Astrocyte of the cerebellum (primary cell): ENCODE data around the gene SPECC1.
"Not testable (repeated sequence)": the region's sequence is repeated elsewhere in the genome, so short reads cannot be mapped to it uniquely, and the experiment has no call there.

Experiments
- DNase-seq: peaks from one replicate; pipeline ENCODE4 v3.0.0-alpha.2; 2011; ENCODE audit warnings: low read depth
- H3K4me3 ChIP-seq: 2 replicates; pipeline ENCODE4 v1.5.1; 2011; ENCODE audit warnings: mild to moderate bottlenecking, low read depth, low read length, moderate library complexity
- CTCF ChIP-seq: IDR thresholded peaks from 2 replicates; pipeline ENCODE4 v1.5.1; 2012; ENCODE audit warnings: low read length, low read depth, moderate library complexity, mild to moderate bottlenecking; ENCODE audit errors: missing control alignments
- in situ Hi-C: cut with HindIII; loops from 2 replicates; pipeline ENCODE4 v1.10.0; 2017; ENCODE audit warnings: low sequenced_read_pairs

The SPECC1 gene

GRCh38 chr17:20033415-20033814, 24.3 kb downstream of the SPECC1 start:
- in situ Hi-C loops = no loop called here
- DNase-seq = no peak
- TF ChIP-seq CTCF = no peak
- H3K4me3 ChIP-seq = no peak overlapping the region

GRCh38 chr17:20035501-20035900, 26.3 kb downstream of the SPECC1 start:
- H3K4me3 ChIP-seq = no peak overlapping the region
- in situ Hi-C loops = no loop called here
- no peak for TF ChIP-seq CTCF

DNA sequence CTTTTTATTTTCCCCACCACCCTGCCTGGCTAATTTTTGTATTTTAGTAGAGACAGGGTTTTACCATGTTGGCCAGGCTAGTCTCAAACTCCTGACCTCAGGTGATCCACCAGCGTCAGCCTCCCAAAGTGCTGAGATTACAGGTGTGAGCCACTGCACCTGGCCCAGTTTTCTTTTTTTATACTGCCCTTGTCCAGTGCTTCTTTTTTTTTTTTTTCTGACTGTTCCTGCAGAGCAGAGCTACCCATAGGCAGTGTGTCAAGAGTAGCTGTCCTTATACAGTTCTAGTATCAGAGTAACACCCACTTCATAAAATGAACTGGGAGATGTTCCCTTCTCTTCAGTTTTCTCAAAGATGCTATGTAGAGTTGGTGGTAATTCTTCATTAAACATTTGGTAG, 28.1 kb downstream of the SPECC1 start:
- in situ Hi-C loops = not testable (repeated sequence)

More at GRCh38 chr17:20035501-20035900, 26.3 kb downstream of the SPECC1 start:
- DNase-seq = no peak

GRCh38 chr17:20039037-20039436, 29.9 kb downstream of the SPECC1 start:
- no peak for DNase-seq
- no peak for TF ChIP-seq CTCF
- in situ Hi-C loops = no loop called here
- H3K4me3 ChIP-seq = no peak overlapping the region

More for the DNA sequence above, 28.1 kb downstream of the SPECC1 start:
- DNase-seq, H3K4me3 ChIP-seq: not testable (repeated sequence)

GRCh38 chr17:20040216-20040615, 31.1 kb downstream of the SPECC1 start:
- no peak overlapping the region for H3K4me3 ChIP-seq

GRCh38 chr17:20043021-20043420, 33.9 kb downstream of the SPECC1 start:
- TF ChIP-seq CTCF = no peak
- in situ Hi-C loops = no loop called here
- DNase-seq = no peak
- no peak overlapping the region for H3K4me3 ChIP-seq

More at GRCh38 chr17:20040216-20040615, 31.1 kb downstream of the SPECC1 start:
- TF ChIP-seq CTCF = no peak
- no peak for DNase-seq
- in situ Hi-C loops = no loop called here

DNA sequence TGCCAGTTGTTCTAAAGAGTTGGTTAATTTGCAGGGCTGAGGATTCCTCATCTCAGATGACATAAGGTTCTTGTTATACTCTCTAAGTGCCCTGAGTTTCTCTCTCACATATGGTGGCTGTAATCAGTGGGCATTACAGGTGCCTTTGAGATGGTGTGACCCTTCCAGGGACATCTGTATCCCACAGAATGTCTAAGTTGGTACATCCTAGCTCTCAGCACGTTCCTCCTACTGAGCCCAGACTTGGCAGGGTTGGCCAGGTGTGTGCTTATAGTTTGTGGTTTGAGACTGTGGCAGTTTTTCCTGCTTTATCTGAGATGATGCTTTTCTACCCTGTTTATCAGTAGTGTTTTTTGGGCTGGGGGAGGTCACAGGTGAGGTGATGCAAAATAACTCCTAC, 36.3 kb downstream of the SPECC1 start:
- no peak for DNase-seq
- no peak for TF ChIP-seq CTCF
- in situ Hi-C loops = no loop called here
- H3K4me3 ChIP-seq = no peak overlapping the region
